ENCODE data around the gene ZNF735. TPM values are rescaled to one million over a fixed set of nuclear protein-coding genes. Genes with fewer than 3 reads are reported as not detected.

Gene ZNF735
- total and polyA plus RNA-seq, 2 of the 8 experiments (the other 6 are each of a cell fraction or from before 2014, with no cell fraction given): not detected

GRCh38 chr7:64223366-64223765, 16.4 kb downstream of the ZNF735 start (continued):
- TF ChIP-seq ASH2L (IDR thresholded peaks at IDR 0.05; ENCODE audit: low read length) (no peak), GABPA (IDR thresholded peaks at IDR 0.05; ENCODE audit: borderline replicate concordance, insufficient read depth, low read length) (no peak), EP300 (IDR thresholded peaks at IDR 0.05; ENCODE audit: borderline replicate concordance in 1 of 2, low read depth in 2 of 2, low read length in 2 of 2) (no peak), CHD7 (IDR thresholded peaks at IDR 0.05; ENCODE audit: insufficient replicate concordance, low read length) (no peak)
